ENCODE results near the gene SV2C. TPM values are rescaled to one million over a fixed set of nuclear protein-coding genes. Genes with fewer than 3 reads are reported as not detected.

SV2C gene
- total and polyA plus RNA-seq, 7 donors = 0.31 to 0.71 (median 0.55) TPM; not detected in 2

- intact Hi-C loops (cut with DNase I) = no loop called here
- H3K27ac ChIP-seq = no peak overlapping the region
- peaks cover 0 to 4% (median 0%) of the 10 kb centered on the region in 4 donors for H3K4me1 ChIP-seq
- no peak for DNase-seq
- H3K36me3 ChIP-seq = no peaks in the 10 kb centered on the region
- H3K4me3 ChIP-seq = no peak overlapping the region
- TF ChIP-seq CTCF (IDR thresholded peaks at IDR 0.05) (no peak), POLR2A (IDR thresholded peaks at IDR 0.05) (no peak), POLR2AphosphoS5 (IDR thresholded peaks at IDR 0.05) (no peak), EP300 (IDR thresholded peaks at IDR 0.05) (no peak)
- no peaks in the 10 kb centered on the region for H3K9me3 ChIP-seq
- H3K27me3 ChIP-seq = no peaks in the 10 kb centered on the region
Observed at GRCh38 chr5:76277736-76278135, 194.6 kb downstream of the SV2C start.

GRCh38 chr5:76278261-76278789 is 195.1 kb downstream of the SV2C start:
- Histone ChIP-seq H3K27ac (no peak overlapping the region), H3K4me1 (peaks cover 0 to 4% (median 0%) of the 10 kb centered on the region in 4 donors), H3K9me3 (no peaks in the 10 kb centered on the region), H3K4me3 (no peak overlapping the region), H3K36me3 (no peaks in the 10 kb centered on the region), H3K27me3 (no peaks in the 10 kb centered on the region)
- 90 to 92% methylated on average over 5 of the region's 5 CpGs for WGBS, 2 donors
- DNase-seq = no peak
- TF ChIP-seq EP300 (IDR thresholded peaks at IDR 0.05) = no peak
- TF ChIP-seq POLR2AphosphoS5 (IDR thresholded peaks at IDR 0.05) = no peak
- TF ChIP-seq POLR2A (IDR thresholded peaks at IDR 0.05) = no peak
- TF ChIP-seq CTCF (IDR thresholded peaks at IDR 0.05) = no peak
- intact Hi-C loops (cut with DNase I) = no loop called here

GRCh38 chr5:76280494-76280893 is 197.3 kb downstream of the SV2C start:
- no peaks in the 10 kb centered on the region for H3K9me3 ChIP-seq
- 93 to 95% methylated on average over 14 of the region's 14 CpGs for WGBS, 2 donors
- H3K36me3 ChIP-seq = no peaks in the 10 kb centered on the region
- intact Hi-C loops (cut with DNase I) = no loop called here
- no peak overlapping the region for H3K4me3 ChIP-seq
- H3K27me3 ChIP-seq = no peaks in the 10 kb centered on the region
- no peaks in the 10 kb centered on the region for H3K4me1 ChIP-seq
- TF ChIP-seq POLR2AphosphoS5 (IDR thresholded peaks at IDR 0.05) (no peak), EP300 (IDR thresholded peaks at IDR 0.05) (no peak), POLR2A (IDR thresholded peaks at IDR 0.05) (no peak), CTCF (IDR thresholded peaks at IDR 0.05) (no peak)
- DNase-seq = no peak
- H3K27ac ChIP-seq = no peak overlapping the region

- Histone ChIP-seq H3K4me1 (no peaks in the 10 kb centered on the region), H3K4me3 (no peak overlapping the region), H3K27me3 (no peaks in the 10 kb centered on the region), H3K9me3 (no peaks in the 10 kb centered on the region), H3K27ac (no peak overlapping the region), H3K36me3 (no peaks in the 10 kb centered on the region)
- intact Hi-C loops (cut with DNase I) = no loop called here
- DNase-seq = no peak
- TF ChIP-seq POLR2AphosphoS5 (IDR thresholded peaks at IDR 0.05) = no peak
- no peak for TF ChIP-seq CTCF (IDR thresholded peaks at IDR 0.05)
- no peak for TF ChIP-seq POLR2A (IDR thresholded peaks at IDR 0.05)
- no peak for TF ChIP-seq EP300 (IDR thresholded peaks at IDR 0.05)
Observed at GRCh38 chr5:76283670-76284069, 200.5 kb downstream of the SV2C start.

- intact Hi-C loops (cut with DNase I) = no loop called here
- Histone ChIP-seq H3K36me3 (no peaks in the 10 kb centered on the region), H3K27me3 (no peaks in the 10 kb centered on the region), H3K27ac (no peak overlapping the region), H3K4me3 (no peak overlapping the region), H3K9me3 (no peaks in the 10 kb centered on the region), H3K4me1 (no peaks in the 10 kb centered on the region)
- DNase-seq = no peak
- TF ChIP-seq CTCF (IDR thresholded peaks at IDR 0.05) (no peak), POLR2AphosphoS5 (IDR thresholded peaks at IDR 0.05) (no peak), EP300 (IDR thresholded peaks at IDR 0.05) (no peak)
- WGBS, 2 donors = 90 to 91% methylated on average over 6 of the region's 6 CpGs
Observed at GRCh38 chr5:76289692-76290091, 206.5 kb downstream of the SV2C start.

Data from sigmoid colon (tissue), 7 donors.